ENCODE data around the gene PHACTR1. TPM values are rescaled to one million over a fixed set of nuclear protein-coding genes. Genes with fewer than 3 reads are reported as not detected.

PHACTR1 gene
- total and polyA plus RNA-seq, 12 donors, result 0.77 to 16.0 (median 3.5) TPM

- H3K27ac ChIP-seq, result no peak overlapping the region
- peaks cover 0 to 3% of the 10 kb centered on the region in 2 donors for H3K4me1 ChIP-seq (replicated peaks in 1 of 2)
- no peak for TF ChIP-seq CTCF (IDR thresholded peaks at IDR 0.05)
- no peak for DNase-seq
- H3K9me3 ChIP-seq (replicated peaks in 1 of 3), result no peaks in the 10 kb centered on the region
- no peaks in the 10 kb centered on the region for H3K36me3 ChIP-seq (replicated peaks in 1 of 2)
- no peak overlapping the region for H3K4me3 ChIP-seq
- 67 to 88% (median 83%) methylated on average over 4 of the region's 4 CpGs for WGBS, 4 donors
- H3K27me3 ChIP-seq, result no peaks in the 10 kb centered on the region
- intact Hi-C loops (cut with DNase I), result no loop called here
These were observed 505.5 kb downstream of the PHACTR1 start for GRCh38 chr6:13222048-13222447.

GRCh38 chr6:13226071-13226470, 509.5 kb downstream of the PHACTR1 start:
- H3K27ac ChIP-seq, result no peak overlapping the region
- no peaks in the 10 kb centered on the region for H3K36me3 ChIP-seq (replicated peaks in 1 of 2)
- TF ChIP-seq POLR2A (IDR thresholded peaks at IDR 0.05), result no peak
- TF ChIP-seq CTCF (IDR thresholded peaks at IDR 0.05), result no peak
- no peak overlapping the region for H3K4me3 ChIP-seq
- DNase-seq, result no peak
- no peaks in the 10 kb centered on the region for H3K9me3 ChIP-seq (replicated peaks in 1 of 3)
- H3K27me3 ChIP-seq, result no peaks in the 10 kb centered on the region
- no peaks in the 10 kb centered on the region for H3K4me1 ChIP-seq (replicated peaks in 1 of 2)
- WGBS, 4 donors, result 77 to 84% (median 79%) methylated on average over 2 of the region's 2 CpGs
- intact Hi-C loops (cut with DNase I), result no loop called here

GRCh38 chr6:13228264-13229204, 512.0 kb downstream of the PHACTR1 start:
- H3K27ac ChIP-seq, result no peak overlapping the region
- H3K4me1 ChIP-seq (replicated peaks in 1 of 2), result no peaks in the 10 kb centered on the region
- no peaks in the 10 kb centered on the region for H3K9me3 ChIP-seq (replicated peaks in 1 of 3)
- 75 to 96% (median 88%) methylated on average over 9 of the region's 9 CpGs for WGBS, 4 donors
- DNase-seq, result no peak
- TF ChIP-seq POLR2A (IDR thresholded peaks at IDR 0.05) (no peak), CTCF (IDR thresholded peaks at IDR 0.05) (no peak)
- H3K27me3 ChIP-seq, result no peaks in the 10 kb centered on the region
- H3K4me3 ChIP-seq, result no peak overlapping the region
- no peaks in the 10 kb centered on the region for H3K36me3 ChIP-seq (replicated peaks in 1 of 2)
- intact Hi-C loops (cut with DNase I), result no loop called here

GRCh38 chr6:13229205-13230085, 512.9 kb downstream of the PHACTR1 start:
- no peak overlapping the region for H3K27ac ChIP-seq
- intact Hi-C loops (cut with DNase I), result no loop called here
- DNase-seq, result peak in 1 of 7 donors; percentile 2
- no peaks in the 10 kb centered on the region for H3K4me1 ChIP-seq (replicated peaks in 1 of 2)
- H3K9me3 ChIP-seq (replicated peaks in 1 of 3), result no peaks in the 10 kb centered on the region
- WGBS, 4 donors, result 81 to 90% (median 84%) methylated on average over 7 to 9 of the region's 9 CpGs
- H3K4me3 ChIP-seq, result no peak overlapping the region
- H3K27me3 ChIP-seq, result no peaks in the 10 kb centered on the region
- TF ChIP-seq CTCF (IDR thresholded peaks at IDR 0.05) (no peak), POLR2A (IDR thresholded peaks at IDR 0.05) (no peak)
- no peaks in the 10 kb centered on the region for H3K36me3 ChIP-seq (replicated peaks in 1 of 2)
